BLaER1 (cell line): Measurements from ENCODE around the gene WDR90.

Experiments
- H3K27ac ChIP-seq: shearing (Covaris generic); formaldehyde crosslinking; 2 replicates; pipeline ENCODE4 v1.8.1; 2022
- H3K27me3 ChIP-seq: shearing (Covaris generic); formaldehyde crosslinking; 2 replicates; pipeline ENCODE4 v1.8.1; 2022
- H3K36me3 ChIP-seq: shearing (Covaris generic); formaldehyde crosslinking; 2 replicates; pipeline ENCODE4 v1.8.1; 2022
- H3K4me1 ChIP-seq: shearing (Covaris generic); formaldehyde crosslinking; 2 replicates; pipeline ENCODE4 v1.8.1; 2022
- H3K4me2 ChIP-seq: shearing (Covaris generic); formaldehyde crosslinking; 2 replicates; pipeline ENCODE4 v1.8.1; 2022
- H3K4me3 ChIP-seq: shearing (Covaris generic); formaldehyde crosslinking; 2 replicates; pipeline ENCODE4 v1.8.1; 2022
- H3K9ac ChIP-seq: shearing (Covaris generic); formaldehyde crosslinking; 2 replicates; pipeline ENCODE4 v1.8.1; 2022
- H3K9me3 ChIP-seq: shearing (Covaris generic); formaldehyde crosslinking; 2 replicates; pipeline ENCODE4 v1.8.1; 2022
- H4K20me1 ChIP-seq: shearing (Covaris generic); formaldehyde crosslinking; 2 replicates; pipeline ENCODE4 v1.8.1; 2022
- Cebpa-rat ChIP-seq: shearing (Covaris generic); IDR thresholded peaks from 2 replicates; pipeline ENCODE4 v1.8.1; 2022

The WDR90 gene

GRCh38 chr16:679814-680624, 30.9 kb downstream of the WDR90 start, which contains the start of gene STUB1:
Gene STUB1, plus strand, starts transcription at chr16:680410. Its CDS starts 116 bp downstream, at chr16:680526.
- Histone ChIP-seq H3K4me1 (peaks cover 48% of the 10 kb centered on the region), H3K4me3 (peak within 1 kb of the TSS; percentile 96), H3K9ac (peak within 1 kb of the TSS; percentile 95), H3K36me3 (peaks cover 25% of the 10 kb centered on the region), H3K9me3 (no peaks in the 10 kb centered on the region), H3K27ac (peak within 1 kb of the TSS; percentile 90), H3K4me2 (peak within 1 kb of the TSS; percentile 94), H3K27me3 (peaks cover 8% of the 10 kb centered on the region), H4K20me1 (peaks cover 51% of the 10 kb centered on the region)
- TF ChIP-seq Cebpa-rat = no peak

GRCh38 chr16:680625-680945, 31.4 kb downstream of the WDR90 start:
- no peaks in the 10 kb centered on the region for H3K9me3 ChIP-seq
- peak overlapping the region; percentile 87 for H3K4me2 ChIP-seq
- no peak for TF ChIP-seq Cebpa-rat
- peaks cover 45% of the 10 kb centered on the region for H4K20me1 ChIP-seq
- H3K36me3 ChIP-seq = peaks cover 31% of the 10 kb centered on the region
- H3K27me3 ChIP-seq = peaks cover 2% of the 10 kb centered on the region
- H3K4me1 ChIP-seq = peaks cover 48% of the 10 kb centered on the region
- peak overlapping the region; percentile 96 for H3K4me3 ChIP-seq
- H3K27ac ChIP-seq = peak overlapping the region; percentile 90
- H3K9ac ChIP-seq = peak overlapping the region; percentile 95

GRCh38 chr16:680967-681745, 32.0 kb downstream of the WDR90 start:
- Histone ChIP-seq H3K36me3 (peaks cover 31% of the 10 kb centered on the region), H4K20me1 (peaks cover 42% of the 10 kb centered on the region), H3K4me1 (peaks cover 48% of the 10 kb centered on the region), H3K9me3 (no peaks in the 10 kb centered on the region), H3K27me3 (no peaks in the 10 kb centered on the region), H3K4me2 (peak overlapping the region; percentile 87), H3K9ac (peak overlapping the region; percentile 95), H3K27ac (peak overlapping the region; percentile 90), H3K4me3 (peak overlapping the region; percentile 96)
- TF ChIP-seq Cebpa-rat = no peak

- Histone ChIP-seq H3K27ac (peak overlapping the region; percentile 90; the same call in 1 of the 2 replicates), H3K36me3 (peaks cover 39% of the 10 kb centered on the region), H4K20me1 (peaks cover 37% of the 10 kb centered on the region), H3K9me3 (no peaks in the 10 kb centered on the region), H3K4me1 (peaks cover 48% of the 10 kb centered on the region), H3K9ac (peak overlapping the region; percentile 95), H3K4me2 (peak overlapping the region; percentile 87), H3K27me3 (no peaks in the 10 kb centered on the region), H3K4me3 (peak overlapping the region; percentile 96)
- TF ChIP-seq Cebpa-rat = no peak
Measured at GRCh38 chr16:681746-682427, 32.7 kb downstream of the WDR90 start.

- Histone ChIP-seq H4K20me1 (peaks cover 37% of the 10 kb centered on the region), H3K27ac (no peak overlapping the region), H3K27me3 (no peaks in the 10 kb centered on the region), H3K4me3 (peak overlapping the region; percentile 80), H3K4me2 (peak overlapping the region; percentile 87), H3K9ac (peak overlapping the region; percentile 95; the same call in 1 of the 2 replicates), H3K36me3 (peaks cover 47% of the 10 kb centered on the region), H3K9me3 (no peaks in the 10 kb centered on the region), H3K4me1 (peaks cover 48% of the 10 kb centered on the region)
- no peak for TF ChIP-seq Cebpa-rat
Measured at GRCh38 chr16:682493-683395, 33.6 kb downstream of the WDR90 start.

GRCh38 chr16:683396-684070, 34.4 kb downstream of the WDR90 start:
- Histone ChIP-seq H3K4me1 (peaks cover 52% of the 10 kb centered on the region), H3K9ac (peak overlapping the region; percentile 88), H3K9me3 (no peaks in the 10 kb centered on the region), H4K20me1 (peaks cover 37% of the 10 kb centered on the region), H3K36me3 (peaks cover 52% of the 10 kb centered on the region), H3K27ac (peak overlapping the region; percentile 86), H3K27me3 (no peaks in the 10 kb centered on the region), H3K4me3 (peak overlapping the region; percentile 80), H3K4me2 (peak overlapping the region; percentile 87)
- no peak for TF ChIP-seq Cebpa-rat

- Histone ChIP-seq H4K20me1 (peaks cover 37% of the 10 kb centered on the region), H3K4me2 (peak within 1 kb of the TSS; percentile 87), H3K9me3 (no peaks in the 10 kb centered on the region), H3K4me3 (peak within 1 kb of the TSS; percentile 80), H3K36me3 (peaks cover 52% of the 10 kb centered on the region), H3K27me3 (no peaks in the 10 kb centered on the region), H3K9ac (peak within 1 kb of the TSS; percentile 88), H3K27ac (peak within 1 kb of the TSS; percentile 86), H3K4me1 (peaks cover 52% of the 10 kb centered on the region)
- no peak for TF ChIP-seq Cebpa-rat
Measured at GRCh38 chr16:684071-684794, 35.1 kb downstream of the WDR90 start, which contains the start of gene JMJD8. Gene JMJD8, minus strand, starts transcription at chr16:684334. Its CDS starts 15 bp downstream, at chr16:684319.
